Stomach (tissue), 4 donors: ENCODE measurements around the gene TIMM17A.
"Not testable (repeated sequence)": the region's sequence is repeated elsewhere in the genome, so short reads cannot be mapped to it uniquely, and the experiment has no call there.

Experiments used
- CTCF ChIP-seq, 7 experiments: fragments of 450-650 bp in 4 of 7; fragments of 200-600 bp in 3 of 7; sonication (generic) in 3 of 7; IDR thresholded peaks; one replicate each; pipeline ENCODE4 v1.5.1; 2016 to 2019; ENCODE audit warnings: antibody characterized with exemption in 7 of 7, control low read depth in 2 of 7, mild to moderate bottlenecking in 1 of 7
- EP300 ChIP-seq: sonication (generic); formaldehyde crosslinking; IDR thresholded peaks from one replicate; pipeline ENCODE4 v1.6.1; 2017; ENCODE audit warnings: antibody characterized with exemption
- POLR2A ChIP-seq, 4 donors: fragments of 450-650 bp; IDR thresholded peaks; one replicate each; pipeline ENCODE4 v1.6.1; 2016; ENCODE audit warnings: antibody characterized with exemption in 4 of 4, control low read depth in 2 of 4, mild to moderate bottlenecking in 1 of 4, moderate library complexity in 1 of 4
- POLR2AphosphoS5 ChIP-seq, 3 donors: sonication (generic); formaldehyde crosslinking; IDR thresholded peaks; one replicate each; pipeline ENCODE4 v1.6.1; 2016; ENCODE audit warnings: antibody characterized with exemption in 3 of 3

- TF ChIP-seq CTCF (IDR thresholded peaks at IDR 0.05); POLR2AphosphoS5 (IDR thresholded peaks at IDR 0.05); POLR2A (IDR thresholded peaks at IDR 0.05); EP300: not testable (repeated sequence)
These were observed 63.9 kb downstream of the TIMM17A start for GRCh38 chr1:202019235-202019558.
